Measurements from ENCODE around the gene BCO2. TPM values are rescaled to one million over a fixed set of nuclear protein-coding genes. Genes with fewer than 3 reads are reported as not detected.
A peak's percentile ranks its signal among the peaks of the same experiment; 100 is the strongest.

The BCO2 gene
- total RNA-seq, 1 donor from 2014 or later = 3.6 TPM

DNA sequence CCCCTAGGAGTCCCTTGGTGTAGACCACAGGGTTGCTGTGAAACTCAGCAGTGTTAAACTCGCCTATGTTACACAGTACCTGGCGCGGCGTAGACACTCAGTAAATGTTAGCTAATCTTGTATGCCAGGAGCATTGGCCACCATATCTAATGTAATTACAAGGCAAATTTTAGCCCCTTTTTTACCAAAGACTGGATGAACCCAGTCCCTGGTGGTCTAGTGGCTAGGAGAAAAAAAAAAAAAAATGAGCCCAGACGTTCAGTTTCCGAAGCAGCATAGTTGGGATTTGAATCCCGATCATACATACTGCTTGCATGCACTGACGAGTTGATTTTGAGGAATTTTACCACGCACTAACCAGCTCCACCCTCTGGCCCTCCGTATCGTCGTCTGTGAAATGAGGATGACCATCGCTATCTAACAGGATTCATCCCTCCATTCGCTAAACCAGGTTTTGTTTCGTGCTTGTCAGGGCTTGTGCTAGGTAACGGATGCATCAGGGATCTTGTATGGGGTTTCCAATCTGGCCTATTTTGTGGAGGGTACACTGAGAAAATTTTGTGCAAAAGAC is 51.6 kb downstream of the BCO2 start:
- TF ChIP-seq, protein P1, sequence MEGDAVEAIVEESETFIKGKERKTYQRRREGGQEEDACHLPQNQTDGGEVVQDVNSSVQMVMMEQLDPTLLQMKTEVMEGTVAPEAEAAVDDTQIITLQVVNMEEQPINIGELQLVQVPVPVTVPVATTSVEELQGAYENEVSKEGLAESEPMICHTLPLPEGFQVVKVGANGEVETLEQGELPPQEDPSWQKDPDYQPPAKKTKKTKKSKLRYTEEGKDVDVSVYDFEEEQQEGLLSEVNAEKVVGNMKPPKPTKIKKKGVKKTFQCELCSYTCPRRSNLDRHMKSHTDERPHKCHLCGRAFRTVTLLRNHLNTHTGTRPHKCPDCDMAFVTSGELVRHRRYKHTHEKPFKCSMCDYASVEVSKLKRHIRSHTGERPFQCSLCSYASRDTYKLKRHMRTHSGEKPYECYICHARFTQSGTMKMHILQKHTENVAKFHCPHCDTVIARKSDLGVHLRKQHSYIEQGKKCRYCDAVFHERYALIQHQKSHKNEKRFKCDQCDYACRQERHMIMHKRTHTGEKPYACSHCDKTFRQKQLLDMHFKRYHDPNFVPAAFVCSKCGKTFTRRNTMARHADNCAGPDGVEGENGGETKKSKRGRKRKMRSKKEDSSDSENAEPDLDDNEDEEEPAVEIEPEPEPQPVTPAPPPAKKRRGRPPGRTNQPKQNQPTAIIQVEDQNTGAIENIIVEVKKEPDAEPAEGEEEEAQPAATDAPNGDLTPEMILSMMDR (IDR thresholded peaks at IDR 0.05; ENCODE audit: unreplicated experiment) = no peak
- Mint-ChIP-seq H3K4me1 (ENCODE audit: low read depth) (peaks cover 7% of the 10 kb centered on the region), H3K36me3 (ENCODE audit: insufficient read depth) (peaks cover 3% of the 10 kb centered on the region), H3K27ac (peak overlapping the region; percentile 89), H3K4me3 (ENCODE audit: low read depth) (peak overlapping the region; percentile 91), H3K9me3 (ENCODE audit: low read depth) (no peaks in the 10 kb centered on the region), H3K27me3 (peaks cover 3% of the 10 kb centered on the region)
- no peak for DNase-seq (ENCODE audit: low spot score, unreplicated experiment)

DNA sequence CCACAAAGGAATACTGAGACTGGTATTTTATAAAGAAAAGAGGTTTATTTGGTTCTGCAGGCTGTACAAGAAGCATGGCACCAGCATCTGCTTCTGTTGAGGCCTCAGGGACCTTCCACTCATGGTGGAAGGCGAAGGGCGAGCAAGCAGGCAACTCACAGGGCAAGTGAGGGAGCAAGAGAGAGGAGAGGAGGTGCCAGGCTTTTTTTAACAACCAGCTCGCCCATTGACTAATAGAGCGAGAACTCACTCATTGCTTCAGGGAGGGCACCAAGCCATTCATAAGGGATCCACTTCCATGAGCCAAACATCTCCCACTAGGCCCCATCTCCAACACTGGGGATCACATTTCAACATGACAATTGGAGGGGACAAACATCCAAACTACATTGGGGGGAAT is 52.2 kb downstream of the BCO2 start:
- peaks cover 7% of the 10 kb centered on the region for H3K4me1 Mint-ChIP-seq (ENCODE audit: low read depth)
- H3K9me3 Mint-ChIP-seq (ENCODE audit: low read depth) = no peaks in the 10 kb centered on the region
- H3K4me3 Mint-ChIP-seq (ENCODE audit: low read depth) = peak overlapping the region; percentile 91
- peaks cover 3% of the 10 kb centered on the region for H3K36me3 Mint-ChIP-seq (ENCODE audit: insufficient read depth)
- peaks cover 3% of the 10 kb centered on the region for H3K27me3 Mint-ChIP-seq
- peak overlapping the region; percentile 89 for H3K27ac Mint-ChIP-seq
- TF ChIP-seq, protein P1 (IDR thresholded peaks at IDR 0.05; ENCODE audit: unreplicated experiment) = no peak
- no peak for DNase-seq (ENCODE audit: low spot score, unreplicated experiment)

DNA sequence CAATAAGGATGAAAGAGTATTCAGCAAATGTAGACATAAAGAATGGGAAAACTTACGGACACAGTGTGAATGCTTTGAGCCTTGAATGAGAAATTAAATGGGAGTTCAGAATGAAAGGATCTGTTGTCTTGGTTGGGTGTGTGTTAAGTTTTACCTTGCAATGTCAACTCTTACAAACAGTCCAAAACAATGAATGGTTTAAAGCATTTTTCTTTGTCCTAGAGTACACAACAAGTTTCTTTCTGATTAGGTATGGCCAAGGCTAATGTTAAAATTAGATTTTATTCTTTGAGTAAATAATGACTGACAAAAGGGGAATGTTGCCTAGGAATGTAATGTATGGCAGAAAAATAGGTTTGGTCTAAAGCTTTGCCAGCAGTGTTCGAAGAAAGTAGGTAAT is 53.4 kb downstream of the BCO2 start:
- Mint-ChIP-seq H3K4me1 (ENCODE audit: low read depth) (peaks cover 7% of the 10 kb centered on the region), H3K4me3 (ENCODE audit: low read depth) (no peak overlapping the region), H3K9me3 (ENCODE audit: low read depth) (no peaks in the 10 kb centered on the region), H3K27me3 (peaks cover 3% of the 10 kb centered on the region), H3K27ac (no peak overlapping the region), H3K36me3 (ENCODE audit: insufficient read depth) (peaks cover 3% of the 10 kb centered on the region)
- no peak for DNase-seq (ENCODE audit: low spot score, unreplicated experiment)
- TF ChIP-seq, protein P1 (IDR thresholded peaks at IDR 0.05; ENCODE audit: unreplicated experiment) = no peak

DNA sequence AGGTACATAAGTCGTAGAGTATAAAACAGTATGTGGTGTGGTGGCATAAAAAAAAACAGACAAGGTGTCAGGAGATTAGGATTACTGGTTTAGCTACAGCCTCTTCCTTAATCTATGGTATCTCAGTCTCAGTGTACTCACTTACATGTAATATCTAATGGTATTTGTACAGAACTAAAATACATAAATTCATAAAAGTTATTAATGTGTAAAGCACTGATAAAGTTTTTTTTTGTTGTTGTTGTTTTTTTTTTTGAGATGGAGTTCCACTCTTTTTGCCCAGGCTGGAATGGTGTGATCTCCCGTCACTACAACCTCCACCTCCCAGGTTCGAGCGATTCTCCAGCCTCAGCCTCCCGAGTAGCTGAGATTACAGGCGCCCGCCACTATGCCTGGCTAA is 53.8 kb downstream of the BCO2 start:
- no peak overlapping the region for H3K4me3 Mint-ChIP-seq (ENCODE audit: low read depth)
- H3K36me3 Mint-ChIP-seq (ENCODE audit: insufficient read depth) = peaks cover 3% of the 10 kb centered on the region
- H3K27me3 Mint-ChIP-seq = no peaks in the 10 kb centered on the region
- no peaks in the 10 kb centered on the region for H3K9me3 Mint-ChIP-seq (ENCODE audit: low read depth)
- peaks cover 7% of the 10 kb centered on the region for H3K4me1 Mint-ChIP-seq (ENCODE audit: low read depth)
- TF ChIP-seq, protein P1 (IDR thresholded peaks at IDR 0.05; ENCODE audit: unreplicated experiment) = no peak
- DNase-seq (ENCODE audit: low spot score, unreplicated experiment) = no peak
- H3K27ac Mint-ChIP-seq = no peak overlapping the region

DNA sequence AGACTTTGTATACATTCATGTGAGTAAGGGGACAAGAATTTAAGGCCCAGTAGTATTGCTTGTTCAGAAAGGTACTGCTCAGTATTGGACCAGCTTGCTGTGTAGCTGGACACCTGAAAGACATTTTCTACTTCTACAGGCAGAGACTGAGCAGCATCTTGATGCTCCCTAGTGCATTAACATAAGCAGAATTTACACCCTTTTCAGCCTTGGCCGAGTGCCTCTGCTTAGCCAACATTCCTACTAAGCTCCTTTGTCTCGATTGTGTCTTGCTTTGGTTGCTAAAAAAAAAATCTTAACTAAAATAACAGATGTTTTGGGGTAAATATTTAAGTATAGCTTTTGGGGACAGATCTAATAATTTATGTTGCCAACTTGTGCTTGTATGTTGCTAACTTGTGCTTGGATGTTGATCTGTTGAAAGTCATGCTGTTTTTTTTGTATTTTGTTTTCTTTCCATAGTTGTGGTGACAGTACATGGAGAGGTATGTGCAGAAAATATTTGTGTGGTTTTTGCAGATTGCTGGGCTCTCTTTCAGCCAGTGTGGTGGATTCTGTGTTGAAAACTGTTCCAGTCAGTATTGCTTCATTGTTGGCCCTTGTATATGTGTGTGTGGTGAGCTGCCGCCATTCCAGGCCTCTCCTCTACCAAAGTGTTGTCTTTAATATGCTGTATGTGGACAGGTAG is 54.6 kb downstream of the BCO2 start:
- Mint-ChIP-seq H3K4me1 (ENCODE audit: low read depth) (peaks cover 7% of the 10 kb centered on the region), H3K36me3 (ENCODE audit: insufficient read depth) (peaks cover 3% of the 10 kb centered on the region), H3K27me3 (no peaks in the 10 kb centered on the region)

More for the DNA sequence above, 54.6 kb downstream of the BCO2 start:
- Mint-ChIP-seq H3K9me3 (ENCODE audit: low read depth) (no peaks in the 10 kb centered on the region), H3K4me3 (ENCODE audit: low read depth) (no peak overlapping the region), H3K27ac (no peak overlapping the region)
- DNase-seq (ENCODE audit: low spot score, unreplicated experiment) = no peak
- TF ChIP-seq, protein P1 (IDR thresholded peaks at IDR 0.05; ENCODE audit: unreplicated experiment) = no peak
